ENCODE data around the gene ATN1. TPM values are rescaled to one million over a fixed set of nuclear protein-coding genes. Genes with fewer than 3 reads are reported as not detected.

ATN1 gene
- total and polyA plus RNA-seq, 9 of the 15 experiments (the other 6 are each of a cell fraction or from before 2014, with no cell fraction given) = 0.15 to 49.8 (median 2.7) TPM

GRCh38 chr12:6943722-6944380 is 16.1 kb downstream of the ATN1 start, which contains the start of the genes C12orf57 and RNU7-1 (continued):
- TF ChIP-seq RERE (CRISPR knock-in tag; IDR thresholded peaks at IDR 0.05; ENCODE audit: borderline replicate concordance) (no peak; the same call in 1 of the 2 replicates), ZNF398 (CRISPR knock-in tag; IDR thresholded peaks at IDR 0.05) (no peak), SMARCA4 (IDR thresholded peaks at IDR 0.05) (no peak), MGA (IDR thresholded peaks at IDR 0.05) (no peak)

Measured in K562 (cell line).